HG02884 (cell line): Measurements from ENCODE around the gene DDX23.

Experiments used
- ATAC-seq: cut with Tn5 transposase; IDR thresholded peaks from one replicate; pipeline ENCODE4 v1.9.1; 2021; ENCODE audit warnings: mild to moderate bottlenecking, moderate library complexity; ENCODE audit not compliant: unreplicated experiment

The DDX23 gene

GRCh38 chr12:48800971-48801370 is 51.0 kb downstream of the DDX23 start:
- ATAC-seq = no peak

GRCh38 chr12:48800457-48800856 is 51.5 kb downstream of the DDX23 start:
- ATAC-seq = no peak

GRCh38 chr12:48796976-48797375 is 55.0 kb downstream of the DDX23 start:
- ATAC-seq = no peak

- ATAC-seq = no peak
Measured at GRCh38 chr12:48795550-48796455, 56.2 kb downstream of the DDX23 start.

- no peak for ATAC-seq
Measured at GRCh38 chr12:48794870-48795269, 57.1 kb downstream of the DDX23 start.

- ATAC-seq = no peak
Measured at GRCh38 chr12:48793696-48794095, 58.3 kb downstream of the DDX23 start.

GRCh38 chr12:48789858-48790326 is 62.1 kb downstream of the DDX23 start:
- ATAC-seq = no peak

- no peak for ATAC-seq
Measured at GRCh38 chr12:48788854-48789775, 62.8 kb downstream of the DDX23 start, which contains the start of gene ADCY6. TSS of gene ADCY6 (minus strand) at chr12:48789089. CDS start at chr12:48783434, 5,655 bp downstream.

- ATAC-seq = no peak
Measured at GRCh38 chr12:48788524-48788853, 63.5 kb downstream of the DDX23 start.

GRCh38 chr12:48787791-48788523 is 64.0 kb downstream of the DDX23 start:
- ATAC-seq = no peak

GRCh38 chr12:48786591-48787544 is 65.1 kb downstream of the DDX23 start:
- ATAC-seq = no peak

- ATAC-seq = no peak
Measured at GRCh38 chr12:48783432-48783831, 68.5 kb downstream of the DDX23 start.

GRCh38 chr12:48782457-48783395 is 69.2 kb downstream of the DDX23 start:
- no peak for ATAC-seq

GRCh38 chr12:48781750-48782456 is 70.1 kb downstream of the DDX23 start:
- ATAC-seq = no peak

- ATAC-seq = no peak
Measured at GRCh38 chr12:48780381-48781025, 71.5 kb downstream of the DDX23 start.

- ATAC-seq = no peak
Measured at GRCh38 chr12:48779869-48780268, 72.1 kb downstream of the DDX23 start.
